ENCODE measurements around the gene PRKAR2A.

The PRKAR2A gene

DNA sequence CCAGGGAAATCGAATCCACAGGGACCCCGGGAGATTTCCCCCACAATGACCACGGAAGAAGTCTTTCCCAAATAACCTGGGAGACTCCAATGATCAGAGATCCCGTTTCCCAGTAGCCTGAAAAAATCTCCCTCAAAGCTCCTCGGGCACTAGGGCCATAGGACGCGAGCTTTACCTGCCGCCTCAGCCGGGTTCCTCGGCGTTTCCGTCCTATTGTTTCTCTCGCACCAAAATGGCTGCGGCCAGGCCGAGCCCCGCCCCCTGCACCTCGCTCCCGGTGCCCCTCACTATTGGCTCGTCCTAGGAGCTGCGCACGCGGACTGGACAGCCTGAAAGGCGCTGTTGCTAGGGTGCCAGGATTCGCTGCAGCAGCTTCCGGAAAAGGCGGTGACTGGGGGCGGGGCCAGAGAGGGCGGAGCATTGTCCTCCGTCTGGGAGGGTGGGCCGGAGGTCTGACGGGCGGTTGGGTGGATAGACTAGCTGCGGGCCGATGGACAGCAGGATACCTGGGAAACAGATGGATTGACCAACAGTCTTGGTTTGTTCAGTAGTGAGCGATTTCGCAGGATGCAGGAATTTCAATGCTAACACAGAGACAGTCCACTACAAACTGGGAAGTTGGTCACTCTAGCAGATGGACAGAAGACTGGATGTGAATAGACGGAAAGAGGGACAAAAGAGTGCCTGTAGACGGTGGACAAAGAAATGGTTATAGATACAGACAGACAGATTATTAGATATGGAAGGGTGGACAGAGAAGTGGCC is 130.5 kb downstream of the PRKAR2A start, which contains the start of gene IP6K2:
IP6K2 (minus strand) TSS at position 240 of the 765 bp plus-strand sequence. CDS start 21,930 bp downstream, outside the sequence.
- H3K4me3 ChIP-seq (ENCODE audit: low read depth, low read length) = peak within 1 kb of the TSS; percentile 67
- H3K9me3 ChIP-seq (ENCODE audit: control insufficient read depth, insufficient read depth, low read depth, low read length) = no peaks in the 10 kb centered on the region
- H3K4me1 ChIP-seq (ENCODE audit: control insufficient read depth, insufficient read depth, low read length) = no peaks in the 10 kb centered on the region
- peaks cover 9 to 29% of the 10 kb centered on the region in 2 experiments; a peak in 2 of 3 replicates for H3K36me3 ChIP-seq (ENCODE audit: control insufficient read depth in 2 of 2, insufficient read depth in 1 of 2, low read length in 2 of 2)
- CTCF ChIA-PET = interaction anchor here (0.5 to 2.3 kb wide), 6 partner anchors 11 to 195 kb away, joined by 3 to 4 read pairs (median 4); partner anchors contain the start of gene NCKIPSD
- POLR2A ChIA-PET = interaction anchor here (0.6 to 2.0 kb wide), 12 partner anchors 9 to 529 kb away, joined by 3 to 6 read pairs (median 3); partner anchors contain the start of genes ATRIP, CDC25A, NDUFAF3 and SLC25A20
- H3K27ac ChIP-seq (ENCODE audit: extremely low read depth, low read depth, low read length) = peak within 1 kb of the TSS; percentile 80
- TF ChIP-seq ZNF433 (tag by site-specific recombination; IDR thresholded peaks at IDR 0.05; ENCODE audit: low read depth) = no peak
- TF ChIP-seq ZNF133 (tag by site-specific recombination; IDR thresholded peaks at IDR 0.05) = no peak
- peak; percentile 86; the same call in 1 of the 2 replicates for TF ChIP-seq ZNF76 (tag by site-specific recombination; IDR thresholded peaks at IDR 0.05; ENCODE audit: borderline replicate concordance, low read depth)
- no peak for TF ChIP-seq MZF1 (tag by site-specific recombination; IDR thresholded peaks at IDR 0.05; ENCODE audit: borderline replicate concordance)
- TF ChIP-seq SETDB1 (IDR thresholded peaks at IDR 0.05; ENCODE audit: insufficient read length, low read length) = no peak
- no peak for TF ChIP-seq PRDM1 (tag by site-specific recombination; IDR thresholded peaks at IDR 0.05)
- peak; percentile 99 for TF ChIP-seq SP2 (tag by site-specific recombination; IDR thresholded peaks at IDR 0.05)
- TF ChIP-seq KLF1 (tag by site-specific recombination; IDR thresholded peaks at IDR 0.05) = peak; percentile 37; the same call in 1 of the 2 replicates
- TF ChIP-seq PRDM4 (tag by site-specific recombination; IDR thresholded peaks at IDR 0.05) = no peak
- no peak for TF ChIP-seq ZXDB (tag by site-specific recombination; IDR thresholded peaks at IDR 0.05)
- TF ChIP-seq, protein P1, sequence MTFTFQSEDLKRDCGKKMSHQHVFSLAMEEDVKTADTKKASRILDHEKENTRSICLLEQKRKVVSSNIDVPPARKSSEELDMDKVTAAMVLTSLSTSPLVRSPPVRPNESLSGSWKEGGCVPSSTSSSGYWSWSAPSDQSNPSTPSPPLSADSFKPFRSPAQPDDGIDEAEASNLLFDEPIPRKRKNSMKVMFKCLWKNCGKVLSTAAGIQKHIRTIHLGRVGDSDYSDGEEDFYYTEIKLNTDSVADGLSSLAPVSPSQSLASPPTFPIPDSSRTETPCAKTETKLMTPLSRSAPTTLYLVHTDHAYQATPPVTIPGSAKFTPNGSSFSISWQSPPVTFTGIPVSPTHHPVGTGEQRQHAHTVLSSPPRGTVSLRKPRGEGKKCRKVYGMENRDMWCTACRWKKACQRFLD (tag by site-specific recombination; IDR thresholded peaks at IDR 0.05) = no peak
- TF ChIP-seq, protein P2, sequence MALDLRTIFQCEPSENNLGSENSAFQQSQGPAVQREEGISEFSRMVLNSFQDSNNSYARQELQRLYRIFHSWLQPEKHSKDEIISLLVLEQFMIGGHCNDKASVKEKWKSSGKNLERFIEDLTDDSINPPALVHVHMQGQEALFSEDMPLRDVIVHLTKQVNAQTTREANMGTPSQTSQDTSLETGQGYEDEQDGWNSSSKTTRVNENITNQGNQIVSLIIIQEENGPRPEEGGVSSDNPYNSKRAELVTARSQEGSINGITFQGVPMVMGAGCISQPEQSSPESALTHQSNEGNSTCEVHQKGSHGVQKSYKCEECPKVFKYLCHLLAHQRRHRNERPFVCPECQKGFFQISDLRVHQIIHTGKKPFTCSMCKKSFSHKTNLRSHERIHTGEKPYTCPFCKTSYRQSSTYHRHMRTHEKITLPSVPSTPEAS (tag by site-specific recombination; IDR thresholded peaks at IDR 0.05) = no peak
- TF ChIP-seq ZNF324 (tag by site-specific recombination; IDR thresholded peaks at IDR 0.05) = no peak
- TF ChIP-seq ZNF501 (tag by site-specific recombination; IDR thresholded peaks at IDR 0.05) = no peak
- peak; percentile 84 for TF ChIP-seq ZNF366 (tag by site-specific recombination; conservative IDR thresholded peaks at IDR 0.05)
- TF ChIP-seq ZNF792 (tag by site-specific recombination; IDR thresholded peaks at IDR 0.05) = no peak
- no peak for TF ChIP-seq SCRT2 (tag by site-specific recombination; IDR thresholded peaks at IDR 0.05)
- no peak for TF ChIP-seq ZNF292 (tag by site-specific recombination; IDR thresholded peaks at IDR 0.05; ENCODE audit: borderline replicate concordance, low read depth)
- TF ChIP-seq TSHZ1 (tag by site-specific recombination; IDR thresholded peaks at IDR 0.05; ENCODE audit: borderline replicate concordance) = no peak
- no peak for TF ChIP-seq ZBTB7A (tag by site-specific recombination; IDR thresholded peaks at IDR 0.05; ENCODE audit: low read depth)
- no peak for TF ChIP-seq ZNF629 (tag by site-specific recombination; IDR thresholded peaks at IDR 0.05)
- no peak for TF ChIP-seq ZNF521 (tag by site-specific recombination; IDR thresholded peaks at IDR 0.05)
- TF ChIP-seq ZNF175 (tag by site-specific recombination; IDR thresholded peaks at IDR 0.05) = no peak
- TF ChIP-seq ZIC2 (tag by site-specific recombination; IDR thresholded peaks at IDR 0.05) = no peak
- TF ChIP-seq EGR2 (tag by site-specific recombination; IDR thresholded peaks at IDR 0.05; ENCODE audit: low read depth) = no peak
- peak; percentile 1; the same call in 1 of the 2 replicates for TF ChIP-seq ZBTB20 (tag by site-specific recombination; IDR thresholded peaks at IDR 0.05)
- TF ChIP-seq ZNF664 (tag by site-specific recombination; IDR thresholded peaks at IDR 0.05) = no peak
- peak; percentile 96 for TF ChIP-seq ZBTB17 (tag by site-specific recombination; IDR thresholded peaks at IDR 0.05)
- TF ChIP-seq OVOL3 (tag by site-specific recombination; IDR thresholded peaks at IDR 0.05) = no peak
- no peak for TF ChIP-seq ZNF654 (tag by site-specific recombination; IDR thresholded peaks at IDR 0.05; ENCODE audit: low read depth)
- TF ChIP-seq ZNF202 (tag by site-specific recombination; IDR thresholded peaks at IDR 0.05; ENCODE audit: borderline replicate concordance) = no peak

Measured in HEK293 (cell line).